Dendritic cell treated with granulocyte-macrophage colony-stimulating factor and Interleukin-4, amounts not matched to agents 40 ng/mL and 50 ng/mL, for 4 days (primary cell): ENCODE data around the gene MLKL.
"Not testable (repeated sequence)": the region's sequence is repeated elsewhere in the genome, so short reads cannot be mapped to it uniquely, and the experiment has no call there.

ENCODE experiments used
- H3K27ac Mint-ChIP-seq: one replicate; pipeline ENCODE4 v1.8.0; 2022; ENCODE audit warnings: mild to moderate bottlenecking, mixed read lengths
- H3K27me3 Mint-ChIP-seq: one replicate; pipeline ENCODE4 v1.8.0; 2022; ENCODE audit warnings: mild to moderate bottlenecking, mixed read lengths
- H3K36me3 Mint-ChIP-seq: one replicate; pipeline ENCODE4 v1.8.0; 2022; ENCODE audit warnings: low read depth, mixed read lengths
- H3K4me1 Mint-ChIP-seq: one replicate; pipeline ENCODE4 v1.8.0; 2022; ENCODE audit warnings: low read depth, mixed read lengths
- H3K4me3 Mint-ChIP-seq: one replicate; pipeline ENCODE4 v1.8.0; 2022; ENCODE audit warnings: mild to moderate bottlenecking, moderate library complexity, mixed read lengths
- H3K9me3 Mint-ChIP-seq: one replicate; pipeline ENCODE4 v1.8.0; 2022; ENCODE audit warnings: mixed read lengths
- intact Hi-C: fragments of 100-400 bp; cut with micrococcal nuclease; formaldehyde crosslinking; loops from one replicate; pipeline ENCODE4 v1.15.0; 2022

Gene MLKL

GRCh38 chr16:74724820-74725549 lies 24.3 kb upstream of the MLKL start:
- H3K27me3 Mint-ChIP-seq = peaks cover 14% of the 10 kb centered on the region
- no peak overlapping the region for H3K27ac Mint-ChIP-seq
- H3K4me3 Mint-ChIP-seq = no peak overlapping the region
- peaks cover 6% of the 10 kb centered on the region for H3K36me3 Mint-ChIP-seq
- H3K4me1 Mint-ChIP-seq = peaks cover 20% of the 10 kb centered on the region
- intact Hi-C loops = no loop called here
- H3K9me3 Mint-ChIP-seq = peaks cover 12% of the 10 kb centered on the region

GRCh38 chr16:74723256-74723655 lies 22.6 kb upstream of the MLKL start:
- Mint-ChIP-seq H3K27ac (no peak overlapping the region), H3K9me3 (peaks cover 12% of the 10 kb centered on the region), H3K4me1 (peaks cover 20% of the 10 kb centered on the region), H3K4me3 (no peak overlapping the region), H3K36me3 (peaks cover 6% of the 10 kb centered on the region), H3K27me3 (peaks cover 13% of the 10 kb centered on the region)
- intact Hi-C loops = no loop called here

- intact Hi-C loops, H3K4me3 Mint-ChIP-seq, H3K27ac Mint-ChIP-seq, H3K9me3 Mint-ChIP-seq, H3K36me3 Mint-ChIP-seq: not testable (repeated sequence)
- H3K4me1 Mint-ChIP-seq = peaks cover 20% of the 10 kb centered on the region
- H3K27me3 Mint-ChIP-seq = peaks cover 12% of the 10 kb centered on the region
Observed at GRCh38 chr16:74722156-74722555, 21.5 kb upstream of the MLKL start.

- Mint-ChIP-seq H3K27ac (peak overlapping the region; percentile 3), H3K27me3 (peaks cover 14% of the 10 kb centered on the region), H3K36me3 (peaks cover 3% of the 10 kb centered on the region), H3K4me3 (no peak overlapping the region), H3K4me1 (peaks cover 20% of the 10 kb centered on the region), H3K9me3 (peaks cover 3% of the 10 kb centered on the region)
- intact Hi-C loops = no loop called here
Observed at GRCh38 chr16:74721716-74722115, 21.1 kb upstream of the MLKL start.

GRCh38 chr16:74720579-74720978 lies 19.9 kb upstream of the MLKL start:
- Mint-ChIP-seq H3K9me3 (no peaks in the 10 kb centered on the region), H3K27ac (no peak overlapping the region), H3K4me3 (no peak overlapping the region), H3K4me1 (peaks cover 20% of the 10 kb centered on the region), H3K27me3 (peaks cover 12% of the 10 kb centered on the region), H3K36me3 (no peaks in the 10 kb centered on the region)
- intact Hi-C loops = no loop called here

- Mint-ChIP-seq H3K9me3 (no peaks in the 10 kb centered on the region), H3K4me1 (peaks cover 20% of the 10 kb centered on the region), H3K4me3 (no peak overlapping the region), H3K27me3 (peaks cover 8% of the 10 kb centered on the region), H3K27ac (no peak overlapping the region), H3K36me3 (no peaks in the 10 kb centered on the region)
- intact Hi-C loops = no loop called here
Observed at GRCh38 chr16:74718741-74719610, 18.3 kb upstream of the MLKL start.

- Mint-ChIP-seq H3K4me3 (no peak overlapping the region), H3K36me3 (no peaks in the 10 kb centered on the region), H3K4me1 (peaks cover 15% of the 10 kb centered on the region), H3K27me3 (peaks cover 7% of the 10 kb centered on the region), H3K27ac (no peak overlapping the region), H3K9me3 (no peaks in the 10 kb centered on the region)
- intact Hi-C loops = no loop called here
Observed at GRCh38 chr16:74718140-74718539, 17.5 kb upstream of the MLKL start.

GRCh38 chr16:74717367-74717766 lies 16.7 kb upstream of the MLKL start:
- intact Hi-C loops = no loop called here
- Mint-ChIP-seq H3K9me3 (no peaks in the 10 kb centered on the region), H3K4me1 (peaks cover 13% of the 10 kb centered on the region), H3K36me3 (no peaks in the 10 kb centered on the region), H3K27ac (no peak overlapping the region), H3K27me3 (peaks cover 7% of the 10 kb centered on the region), H3K4me3 (no peak overlapping the region)

- no peaks in the 10 kb centered on the region for H3K36me3 Mint-ChIP-seq
- H3K4me3 Mint-ChIP-seq = no peak overlapping the region
- H3K27ac Mint-ChIP-seq = no peak overlapping the region
- H3K27me3 Mint-ChIP-seq = peaks cover 5% of the 10 kb centered on the region
- H3K9me3 Mint-ChIP-seq = no peaks in the 10 kb centered on the region
- peaks cover 7% of the 10 kb centered on the region for H3K4me1 Mint-ChIP-seq
- intact Hi-C loops = no loop called here
Observed at GRCh38 chr16:74716355-74716754, 15.7 kb upstream of the MLKL start.

- no peaks in the 10 kb centered on the region for H3K36me3 Mint-ChIP-seq
- H3K4me3 Mint-ChIP-seq = no peak overlapping the region
- H3K9me3 Mint-ChIP-seq = no peaks in the 10 kb centered on the region
- H3K27ac Mint-ChIP-seq = no peak overlapping the region
- peaks cover 2% of the 10 kb centered on the region for H3K27me3 Mint-ChIP-seq
- H3K4me1 Mint-ChIP-seq = peaks cover 6% of the 10 kb centered on the region
- intact Hi-C loops = no loop called here
Observed at GRCh38 chr16:74713876-74714275, 13.2 kb upstream of the MLKL start.

- H3K4me1 Mint-ChIP-seq = peaks cover 12% of the 10 kb centered on the region
- no peaks in the 10 kb centered on the region for H3K36me3 Mint-ChIP-seq
- peaks cover 2% of the 10 kb centered on the region for H3K27me3 Mint-ChIP-seq
- intact Hi-C loops = no loop called here
- no peak overlapping the region for H3K4me3 Mint-ChIP-seq
- no peaks in the 10 kb centered on the region for H3K9me3 Mint-ChIP-seq
- no peak overlapping the region for H3K27ac Mint-ChIP-seq
Observed at GRCh38 chr16:74713325-74713724, 12.7 kb upstream of the MLKL start.

- H3K36me3 Mint-ChIP-seq = no peaks in the 10 kb centered on the region
Observed at GRCh38 chr16:74711938-74712337, 11.3 kb upstream of the MLKL start.

GRCh38 chr16:74710401-74710800 lies 9.7 kb upstream of the MLKL start:
- Mint-ChIP-seq H3K27ac (no peak overlapping the region), H3K36me3 (no peaks in the 10 kb centered on the region), H3K4me3 (no peak overlapping the region), H3K27me3 (no peaks in the 10 kb centered on the region), H3K4me1 (peaks cover 16% of the 10 kb centered on the region), H3K9me3 (no peaks in the 10 kb centered on the region)
- intact Hi-C loops = loop anchor here (2.0 kb wide), 1 partner anchor 16 kb away; no protein-coding TSS in a partner anchor

More at GRCh38 chr16:74711938-74712337, 11.3 kb upstream of the MLKL start:
- H3K27ac Mint-ChIP-seq = no peak overlapping the region
- no peak overlapping the region for H3K4me3 Mint-ChIP-seq
- intact Hi-C loops = loop anchor here (2.0 kb wide), 1 partner anchor 15 kb away; no protein-coding TSS in a partner anchor
- H3K27me3 Mint-ChIP-seq = peaks cover under 1% of the 10 kb centered on the region
- peaks cover 16% of the 10 kb centered on the region for H3K4me1 Mint-ChIP-seq
- no peaks in the 10 kb centered on the region for H3K9me3 Mint-ChIP-seq

- Mint-ChIP-seq H3K27me3 (no peaks in the 10 kb centered on the region), H3K4me3 (no peak overlapping the region), H3K4me1 (peaks cover 23% of the 10 kb centered on the region), H3K36me3 (no peaks in the 10 kb centered on the region), H3K27ac (no peak overlapping the region), H3K9me3 (no peaks in the 10 kb centered on the region)
- intact Hi-C loops = loop anchor here (1.0 kb wide), 1 partner anchor 153 kb away; no protein-coding TSS in a partner anchor
Observed at GRCh38 chr16:74709441-74709877, 8.8 kb upstream of the MLKL start.
